COLO668 (cell line): Measurements from ENCODE around the gene WIPI1.

Experiments used
- DNase-seq: peaks from one replicate; lab custom pipeline; 2025; ENCODE audit not compliant: unreplicated experiment; lab: John Stamatoyannopoulos, UW

Gene WIPI1

GRCh38 chr17:68439656-68440290 is 17.5 kb downstream of the WIPI1 start:
- DNase-seq: no peak

DNA sequence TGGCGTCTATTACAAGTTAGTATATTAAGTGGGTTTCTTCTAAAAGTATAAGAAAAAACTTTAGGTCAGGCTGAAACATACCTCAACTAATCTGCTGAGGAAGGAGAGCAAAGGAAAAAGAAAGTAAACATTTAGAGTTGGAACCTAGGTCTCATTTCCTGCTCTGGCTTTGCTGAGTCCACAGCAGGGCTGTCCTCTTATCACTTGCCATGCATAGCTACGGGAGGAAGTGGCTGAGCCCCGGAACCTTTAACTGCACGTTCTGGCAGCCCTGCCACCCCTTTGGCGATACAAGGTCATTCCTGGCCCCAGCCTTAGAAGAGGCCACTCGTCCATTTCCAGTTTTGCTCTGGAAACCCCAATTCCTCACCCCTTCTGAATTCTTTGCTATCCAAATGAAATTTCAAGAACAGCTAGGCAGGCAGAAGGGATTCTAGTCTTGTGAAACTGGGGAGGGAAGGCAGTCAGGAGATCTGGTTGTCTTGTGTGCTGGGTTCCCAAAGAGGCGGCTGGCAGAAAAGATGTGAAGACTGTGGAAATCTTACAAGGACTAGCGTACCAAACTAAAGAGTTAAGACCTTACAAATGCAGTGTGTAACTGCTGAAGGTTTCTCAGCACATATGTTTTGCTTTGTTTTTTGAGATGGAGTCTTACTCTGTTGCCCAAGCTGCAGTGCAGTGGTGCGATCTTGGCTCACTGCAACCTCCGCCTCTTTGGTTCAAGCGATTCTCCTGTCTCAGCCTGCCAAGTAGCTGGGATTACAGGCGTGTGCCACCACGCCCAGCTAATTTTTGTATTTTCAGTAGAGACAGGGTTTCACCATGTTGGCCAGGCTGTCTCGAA is 19.1 kb downstream of the WIPI1 start:
- DNase-seq: no peak

DNA sequence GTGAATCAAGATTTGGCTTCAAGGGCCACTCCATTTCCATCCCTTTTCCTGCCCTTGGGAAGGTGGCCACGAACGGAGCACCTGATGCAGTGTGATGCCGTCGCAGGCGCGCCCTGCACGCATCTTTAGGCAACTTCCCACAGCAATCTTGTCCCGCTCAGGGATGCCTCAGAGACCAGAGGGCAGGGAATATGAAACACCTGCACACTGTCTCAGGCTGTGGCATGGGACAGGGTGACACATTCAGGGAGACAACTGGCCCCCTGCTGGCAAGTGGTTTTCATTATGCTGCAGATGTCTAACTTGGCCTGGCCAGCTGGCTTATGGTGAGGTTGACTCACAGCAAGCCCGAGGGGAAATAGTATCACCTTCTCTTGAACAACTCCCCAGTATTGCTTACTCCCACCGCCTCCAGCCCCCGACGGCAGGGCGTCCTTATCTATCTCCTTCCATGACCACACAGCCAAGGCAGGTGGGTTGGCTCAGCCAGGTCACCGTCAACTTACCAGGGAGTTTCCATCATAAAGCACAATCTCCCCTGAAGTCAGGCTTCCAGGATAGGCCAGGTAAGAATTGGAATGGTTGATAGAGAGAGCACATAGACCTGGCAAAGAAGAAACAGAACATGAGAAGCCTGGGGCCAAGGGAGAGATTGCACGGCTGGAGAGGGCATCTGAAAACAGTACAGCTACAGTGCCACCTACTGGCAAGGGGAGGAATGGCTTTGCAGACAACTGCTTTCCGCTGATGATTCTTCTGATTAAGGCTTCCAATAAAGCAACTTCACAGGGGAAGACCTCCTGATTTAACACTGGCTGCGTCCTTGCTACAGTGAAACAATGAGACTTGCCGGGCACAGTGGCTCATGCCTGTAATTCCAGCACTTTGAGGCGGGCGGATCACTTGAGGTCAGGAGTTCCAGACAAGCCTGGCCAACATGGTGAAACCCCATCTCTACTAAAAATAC is 21.1 kb downstream of the WIPI1 start:
- DNase-seq: peak; percentile 63

GRCh38 chr17:68435361-68435760 is 21.9 kb downstream of the WIPI1 start:
- no peak for DNase-seq

GRCh38 chr17:68433911-68434508 is 23.3 kb downstream of the WIPI1 start:
- DNase-seq: peak; percentile 23

DNA sequence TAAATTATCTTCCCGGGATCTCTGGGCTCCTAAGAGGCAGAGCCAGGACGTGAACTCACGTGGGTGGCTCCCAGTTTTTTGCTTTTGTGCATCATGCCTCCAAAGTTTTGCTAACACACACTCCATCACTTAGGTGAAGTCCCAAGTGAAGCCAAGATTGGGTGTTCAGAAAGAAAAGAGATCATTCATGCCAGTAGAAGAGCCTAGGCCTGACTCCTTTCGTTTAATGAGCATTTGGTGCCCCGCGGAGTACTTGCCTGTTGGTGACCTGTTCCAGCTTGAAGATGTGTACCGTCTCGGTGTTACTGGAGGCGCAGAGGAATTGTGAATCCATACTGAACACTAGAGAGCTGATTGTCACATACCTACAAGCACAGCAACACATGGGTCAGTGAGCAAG is 24.1 kb downstream of the WIPI1 start:
- no peak for DNase-seq

DNA sequence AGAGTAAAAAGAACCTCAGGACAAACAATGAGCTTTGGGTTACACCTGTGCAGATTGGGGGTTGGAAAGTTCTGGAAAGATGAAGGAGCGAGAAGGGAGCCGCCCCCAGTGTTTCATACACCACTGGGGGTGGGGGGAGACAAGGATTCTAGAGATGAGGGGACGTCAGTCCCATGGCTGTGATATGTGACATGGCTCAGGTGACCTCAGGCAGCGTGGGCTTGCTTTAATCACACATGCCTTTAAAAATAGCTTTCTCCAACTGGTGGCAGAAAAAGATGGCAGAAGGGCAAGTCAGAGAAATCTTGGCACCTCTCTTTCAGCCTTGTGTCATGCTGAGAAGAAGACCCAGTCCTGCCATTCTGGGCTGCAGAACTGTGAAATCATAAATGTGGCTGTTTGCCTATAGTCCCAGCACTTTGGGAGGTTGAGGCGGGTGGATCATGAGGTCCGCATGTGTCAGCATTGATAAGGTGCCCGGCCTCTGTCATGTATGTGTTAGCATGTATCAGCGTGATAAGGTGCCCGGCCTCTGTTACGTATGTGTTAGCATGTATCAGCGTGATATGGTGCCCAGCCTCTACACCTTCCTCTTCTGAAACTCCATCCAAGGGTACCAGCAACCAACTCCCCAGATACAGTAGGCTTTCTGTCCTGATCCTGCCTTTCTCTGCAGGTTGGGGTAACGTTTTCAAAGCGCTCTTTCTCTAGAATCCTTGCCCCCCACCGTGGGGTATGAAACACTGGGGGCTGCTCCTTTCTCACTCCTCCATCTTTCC is 25.0 kb downstream of the WIPI1 start:
- no peak for DNase-seq

- no peak for DNase-seq
Observed at GRCh38 chr17:68431661-68432071, 25.6 kb downstream of the WIPI1 start.

DNA sequence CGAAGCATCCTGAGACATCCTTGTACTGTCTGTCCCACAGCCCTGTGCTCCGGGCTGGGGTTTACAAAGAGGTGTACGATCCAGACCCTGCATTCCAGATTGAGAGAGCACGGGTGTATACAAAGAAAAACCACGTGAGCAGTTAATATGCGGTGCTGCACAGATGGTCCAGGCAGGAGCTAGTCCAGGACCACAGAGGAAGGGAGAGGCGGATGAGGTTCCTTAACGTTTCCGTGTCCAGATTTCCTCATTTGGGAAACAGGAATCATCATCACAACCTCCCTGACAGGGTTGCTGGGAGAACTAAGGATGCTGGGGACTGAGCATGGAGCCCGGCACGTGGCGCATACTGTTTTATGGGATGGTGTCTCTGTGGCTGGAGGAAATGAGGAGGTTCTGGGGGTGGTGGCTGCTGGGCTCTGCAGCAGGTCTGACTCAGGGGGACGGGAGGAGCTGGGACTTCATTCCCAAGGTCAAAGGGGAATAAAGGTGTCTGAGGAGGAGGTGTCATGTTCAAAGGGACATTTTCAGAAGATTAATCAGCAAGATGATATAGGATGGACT is 26.2 kb downstream of the WIPI1 start:
- no peak for DNase-seq

DNA sequence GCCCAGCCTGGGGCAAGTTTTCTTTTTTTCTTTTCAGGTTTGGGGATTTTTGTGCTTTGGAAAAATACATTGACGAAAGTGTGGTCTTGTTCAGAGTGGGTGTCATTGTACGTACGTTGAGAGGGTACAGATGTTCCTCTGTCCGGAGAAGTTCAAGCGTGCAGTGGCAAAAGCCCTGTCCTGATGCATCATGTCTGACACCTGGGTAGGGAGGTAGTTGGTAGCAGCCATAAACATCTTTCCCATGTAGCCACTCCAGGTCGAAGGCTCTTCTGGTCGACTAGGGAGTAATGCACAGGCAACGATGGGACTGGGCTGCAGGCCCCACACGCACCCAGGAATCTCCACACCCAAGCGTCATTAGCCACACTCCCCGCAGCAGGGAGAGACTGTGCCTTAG is 27.4 kb downstream of the WIPI1 start:
- DNase-seq: no peak

- peak; percentile 18 for DNase-seq
Observed at GRCh38 chr17:68428498-68429172, 28.7 kb downstream of the WIPI1 start.

- DNase-seq: no peak
Observed at GRCh38 chr17:68427575-68427974, 29.7 kb downstream of the WIPI1 start.

- no peak for DNase-seq
Observed at GRCh38 chr17:68425979-68426378, 31.3 kb downstream of the WIPI1 start.

GRCh38 chr17:68424861-68425260 is 32.4 kb downstream of the WIPI1 start:
- DNase-seq: peak; percentile 72

DNA sequence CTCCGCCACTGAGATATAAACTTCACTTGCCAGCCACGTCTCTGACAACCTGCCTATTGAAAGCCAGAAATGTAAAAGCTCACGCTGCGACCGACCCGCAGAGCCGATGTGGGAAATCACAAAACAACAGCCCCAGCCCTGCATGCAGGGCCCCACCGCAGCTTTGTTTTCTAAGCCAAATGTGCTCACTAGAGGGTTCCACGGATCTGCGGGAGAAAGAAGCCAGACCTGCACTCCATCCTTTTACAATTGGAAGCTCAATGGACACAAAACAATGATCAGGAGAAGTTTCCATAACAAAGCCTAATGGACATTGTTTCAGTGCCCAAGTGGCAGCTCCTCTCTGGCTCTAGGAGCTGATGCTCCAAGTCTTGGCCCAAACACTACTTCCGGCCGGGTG is 33.1 kb downstream of the WIPI1 start:
- DNase-seq: no peak

GRCh38 chr17:68423251-68423650 is 34.0 kb downstream of the WIPI1 start:
- no peak for DNase-seq

DNA sequence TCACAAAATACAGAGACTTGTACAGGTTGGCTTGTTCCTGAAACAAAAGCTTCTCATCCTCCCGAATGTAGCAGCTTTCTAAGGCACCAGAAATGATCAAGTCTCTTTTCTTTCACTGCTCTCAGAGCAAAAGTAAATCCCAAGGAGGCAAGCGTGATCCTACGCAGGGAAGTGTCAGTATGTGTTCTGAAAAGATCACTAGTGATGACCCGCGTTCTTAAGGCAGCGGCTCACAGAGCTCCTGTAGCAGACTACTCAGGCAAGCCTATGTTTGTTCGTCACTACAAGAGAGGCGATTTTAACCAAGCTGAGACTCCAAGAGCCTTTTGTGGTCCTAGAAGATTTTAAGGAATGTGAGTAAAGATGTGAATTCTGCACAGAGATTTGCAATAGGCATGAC is 34.5 kb downstream of the WIPI1 start:
- no peak for DNase-seq

- no peak for DNase-seq
Observed at GRCh38 chr17:68421486-68421885, 35.8 kb downstream of the WIPI1 start.

GRCh38 chr17:68420065-68420464 is 37.2 kb downstream of the WIPI1 start:
- no peak for DNase-seq
